ENCODE measurements around the gene PRPSAP2.

Gene PRPSAP2

DNA sequence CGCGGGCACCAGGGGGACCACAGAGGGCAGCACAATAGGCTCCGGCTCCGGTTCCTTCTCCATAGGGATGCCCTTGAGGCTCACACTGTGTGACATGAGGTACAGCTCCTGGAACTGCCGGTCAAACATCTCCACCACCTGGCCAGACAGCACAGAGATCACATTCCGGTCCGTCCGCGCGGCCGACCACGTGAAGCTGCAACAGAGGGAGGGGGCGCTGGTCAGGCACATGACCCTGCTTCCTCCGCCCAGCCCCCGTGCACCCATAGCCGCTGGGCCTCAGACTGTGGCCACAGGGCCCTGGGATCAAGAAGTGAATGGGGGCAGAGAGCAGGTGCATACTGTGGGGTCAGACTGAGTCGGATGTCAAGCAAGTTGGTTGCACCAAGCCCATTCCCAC, 120.7 kb downstream of the PRPSAP2 start:
- Histone ChIP-seq H3K9ac (ENCODE audit: low read depth, low read length) (no peak overlapping the region), H3K36me3 (ENCODE audit: insufficient read depth, low read depth, low read length) (peaks cover 53% of the 10 kb centered on the region), H3K27me3 (ENCODE audit: insufficient read depth, low read length) (no peaks in the 10 kb centered on the region), H3K4me3 (ENCODE audit: low read length) (no peak overlapping the region), H3K9me3 (ENCODE audit: insufficient read depth, low read depth, low read length) (no peaks in the 10 kb centered on the region), H3K27ac (ENCODE audit: low read length) (no peak overlapping the region), H3K4me1 (ENCODE audit: insufficient read depth, low read length) (no peaks in the 10 kb centered on the region)

Measured in iPS-20b (cell line).